HEK293 (cell line): ENCODE data around the gene BTG4.

Source experiments
- HOXA7 ChIP-seq: sonication (generic); formaldehyde crosslinking; IDR thresholded peaks from 2 replicates; pipeline ENCODE4 v1.8.1; 2022; ENCODE audit warnings: missing genetic modification reagents, borderline replicate concordance
- PRDM1 ChIP-seq: fragments of 450-650 bp; formaldehyde crosslinking; IDR thresholded peaks from 2 replicates; pipeline ENCODE4; 2016; ENCODE audit warnings: missing biosample characterization, missing genetic modification characterization
- YY1 ChIP-seq: fragments of 450-650 bp; formaldehyde crosslinking; IDR thresholded peaks from 2 replicates; pipeline ENCODE4 v1.5.1; 2018; ENCODE audit warnings: missing biosample characterization, missing genetic modification characterization
- ZBTB1 ChIP-seq: fragments of 450-650 bp; formaldehyde crosslinking; IDR thresholded peaks from 2 replicates; pipeline ENCODE4 v1.5.1; 2016; ENCODE audit warnings: missing biosample characterization, missing genetic modification characterization
- ZEB2 ChIP-seq: fragments of 450-650 bp; formaldehyde crosslinking; IDR thresholded peaks from 2 replicates; pipeline ENCODE4 v1.5.1; 2016; ENCODE audit warnings: missing biosample characterization, missing genetic modification characterization
- ZNF121 ChIP-seq: fragments of 450-650 bp; formaldehyde crosslinking; IDR thresholded peaks from 2 replicates; pipeline ENCODE4 v1.5.1; 2016; ENCODE audit warnings: missing biosample characterization, missing genetic modification characterization
- ZNF184 ChIP-seq: fragments of 450-650 bp; IDR thresholded peaks from 2 replicates; pipeline ENCODE4 v1.5.1; 2018; ENCODE audit warnings: missing biosample characterization, mild to moderate bottlenecking, missing genetic modification characterization
- ZNF521 ChIP-seq: fragments of 450-650 bp; formaldehyde crosslinking; IDR thresholded peaks from 2 replicates; pipeline ENCODE4 v1.5.1; 2017; ENCODE audit warnings: missing biosample characterization, mild to moderate bottlenecking, missing genetic modification characterization
- TF ChIP-seq, protein P1 (sequence below): fragments of 450-650 bp; formaldehyde crosslinking; IDR thresholded peaks from 2 replicates; pipeline ENCODE4 v1.5.1; 2016; ENCODE audit warnings: missing biosample characterization, missing genetic modification characterization
- TF ChIP-seq, protein P2 (sequence below): fragments of 450-650 bp; formaldehyde crosslinking; IDR thresholded peaks from 2 replicates; pipeline ENCODE4 v1.5.1; 2016; ENCODE audit warnings: missing biosample characterization, missing genetic modification characterization
- TF ChIP-seq, protein P3 (sequence below): fragments of 450-650 bp; formaldehyde crosslinking; IDR thresholded peaks from 2 replicates; pipeline ENCODE4 v1.5.1; 2016; ENCODE audit warnings: missing biosample characterization, missing genetic modification characterization, borderline replicate concordance
- TF ChIP-seq, protein P4 (sequence below): fragments of 450-650 bp; formaldehyde crosslinking; IDR thresholded peaks from 2 replicates; pipeline ENCODE4 v1.5.1; 2016; ENCODE audit warnings: missing biosample characterization, missing genetic modification characterization

DNA sequence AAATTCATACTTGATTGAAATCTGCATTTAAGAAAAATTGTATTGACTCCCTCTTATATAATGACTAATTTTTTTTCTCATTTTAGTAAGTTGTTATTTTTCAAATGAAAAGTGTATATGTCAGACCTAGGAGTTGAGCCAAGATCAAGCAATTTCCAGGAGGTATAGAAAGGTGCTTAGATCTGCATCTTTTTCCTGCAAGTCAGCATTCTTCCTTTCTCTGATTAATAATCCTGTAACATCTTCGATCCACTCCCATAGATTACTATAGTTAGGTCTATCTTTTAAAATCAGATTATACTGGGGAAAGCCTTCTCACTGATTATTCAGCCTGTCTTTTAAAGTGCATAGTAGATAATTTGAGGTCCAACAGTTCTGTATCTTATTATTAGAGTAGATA, 15.1 kb upstream of the BTG4 start:
- TF ChIP-seq YY1 (no peak), ZEB2 (tag by site-specific recombination) (no peak), ZNF121 (tag by site-specific recombination) (no peak), PRDM1 (tag by site-specific recombination) (no peak), ZNF521 (tag by site-specific recombination) (no peak), ZNF184 (tag by site-specific recombination) (no peak), ZBTB1 (no peak), HOXA7 (CRISPR knock-in tag) (no peak)
- TF ChIP-seq, protein P1, sequence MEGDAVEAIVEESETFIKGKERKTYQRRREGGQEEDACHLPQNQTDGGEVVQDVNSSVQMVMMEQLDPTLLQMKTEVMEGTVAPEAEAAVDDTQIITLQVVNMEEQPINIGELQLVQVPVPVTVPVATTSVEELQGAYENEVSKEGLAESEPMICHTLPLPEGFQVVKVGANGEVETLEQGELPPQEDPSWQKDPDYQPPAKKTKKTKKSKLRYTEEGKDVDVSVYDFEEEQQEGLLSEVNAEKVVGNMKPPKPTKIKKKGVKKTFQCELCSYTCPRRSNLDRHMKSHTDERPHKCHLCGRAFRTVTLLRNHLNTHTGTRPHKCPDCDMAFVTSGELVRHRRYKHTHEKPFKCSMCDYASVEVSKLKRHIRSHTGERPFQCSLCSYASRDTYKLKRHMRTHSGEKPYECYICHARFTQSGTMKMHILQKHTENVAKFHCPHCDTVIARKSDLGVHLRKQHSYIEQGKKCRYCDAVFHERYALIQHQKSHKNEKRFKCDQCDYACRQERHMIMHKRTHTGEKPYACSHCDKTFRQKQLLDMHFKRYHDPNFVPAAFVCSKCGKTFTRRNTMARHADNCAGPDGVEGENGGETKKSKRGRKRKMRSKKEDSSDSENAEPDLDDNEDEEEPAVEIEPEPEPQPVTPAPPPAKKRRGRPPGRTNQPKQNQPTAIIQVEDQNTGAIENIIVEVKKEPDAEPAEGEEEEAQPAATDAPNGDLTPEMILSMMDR (tag by site-specific recombination): no peak
- TF ChIP-seq, protein P2, sequence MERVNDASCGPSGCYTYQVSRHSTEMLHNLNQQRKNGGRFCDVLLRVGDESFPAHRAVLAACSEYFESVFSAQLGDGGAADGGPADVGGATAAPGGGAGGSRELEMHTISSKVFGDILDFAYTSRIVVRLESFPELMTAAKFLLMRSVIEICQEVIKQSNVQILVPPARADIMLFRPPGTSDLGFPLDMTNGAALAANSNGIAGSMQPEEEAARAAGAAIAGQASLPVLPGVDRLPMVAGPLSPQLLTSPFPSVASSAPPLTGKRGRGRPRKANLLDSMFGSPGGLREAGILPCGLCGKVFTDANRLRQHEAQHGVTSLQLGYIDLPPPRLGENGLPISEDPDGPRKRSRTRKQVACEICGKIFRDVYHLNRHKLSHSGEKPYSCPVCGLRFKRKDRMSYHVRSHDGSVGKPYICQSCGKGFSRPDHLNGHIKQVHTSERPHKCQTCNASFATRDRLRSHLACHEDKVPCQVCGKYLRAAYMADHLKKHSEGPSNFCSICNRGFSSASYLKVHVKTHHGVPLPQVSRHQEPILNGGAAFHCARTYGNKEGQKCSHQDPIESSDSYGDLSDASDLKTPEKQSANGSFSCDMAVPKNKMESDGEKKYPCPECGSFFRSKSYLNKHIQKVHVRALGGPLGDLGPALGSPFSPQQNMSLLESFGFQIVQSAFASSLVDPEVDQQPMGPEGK: no peak
- TF ChIP-seq, protein P3, sequence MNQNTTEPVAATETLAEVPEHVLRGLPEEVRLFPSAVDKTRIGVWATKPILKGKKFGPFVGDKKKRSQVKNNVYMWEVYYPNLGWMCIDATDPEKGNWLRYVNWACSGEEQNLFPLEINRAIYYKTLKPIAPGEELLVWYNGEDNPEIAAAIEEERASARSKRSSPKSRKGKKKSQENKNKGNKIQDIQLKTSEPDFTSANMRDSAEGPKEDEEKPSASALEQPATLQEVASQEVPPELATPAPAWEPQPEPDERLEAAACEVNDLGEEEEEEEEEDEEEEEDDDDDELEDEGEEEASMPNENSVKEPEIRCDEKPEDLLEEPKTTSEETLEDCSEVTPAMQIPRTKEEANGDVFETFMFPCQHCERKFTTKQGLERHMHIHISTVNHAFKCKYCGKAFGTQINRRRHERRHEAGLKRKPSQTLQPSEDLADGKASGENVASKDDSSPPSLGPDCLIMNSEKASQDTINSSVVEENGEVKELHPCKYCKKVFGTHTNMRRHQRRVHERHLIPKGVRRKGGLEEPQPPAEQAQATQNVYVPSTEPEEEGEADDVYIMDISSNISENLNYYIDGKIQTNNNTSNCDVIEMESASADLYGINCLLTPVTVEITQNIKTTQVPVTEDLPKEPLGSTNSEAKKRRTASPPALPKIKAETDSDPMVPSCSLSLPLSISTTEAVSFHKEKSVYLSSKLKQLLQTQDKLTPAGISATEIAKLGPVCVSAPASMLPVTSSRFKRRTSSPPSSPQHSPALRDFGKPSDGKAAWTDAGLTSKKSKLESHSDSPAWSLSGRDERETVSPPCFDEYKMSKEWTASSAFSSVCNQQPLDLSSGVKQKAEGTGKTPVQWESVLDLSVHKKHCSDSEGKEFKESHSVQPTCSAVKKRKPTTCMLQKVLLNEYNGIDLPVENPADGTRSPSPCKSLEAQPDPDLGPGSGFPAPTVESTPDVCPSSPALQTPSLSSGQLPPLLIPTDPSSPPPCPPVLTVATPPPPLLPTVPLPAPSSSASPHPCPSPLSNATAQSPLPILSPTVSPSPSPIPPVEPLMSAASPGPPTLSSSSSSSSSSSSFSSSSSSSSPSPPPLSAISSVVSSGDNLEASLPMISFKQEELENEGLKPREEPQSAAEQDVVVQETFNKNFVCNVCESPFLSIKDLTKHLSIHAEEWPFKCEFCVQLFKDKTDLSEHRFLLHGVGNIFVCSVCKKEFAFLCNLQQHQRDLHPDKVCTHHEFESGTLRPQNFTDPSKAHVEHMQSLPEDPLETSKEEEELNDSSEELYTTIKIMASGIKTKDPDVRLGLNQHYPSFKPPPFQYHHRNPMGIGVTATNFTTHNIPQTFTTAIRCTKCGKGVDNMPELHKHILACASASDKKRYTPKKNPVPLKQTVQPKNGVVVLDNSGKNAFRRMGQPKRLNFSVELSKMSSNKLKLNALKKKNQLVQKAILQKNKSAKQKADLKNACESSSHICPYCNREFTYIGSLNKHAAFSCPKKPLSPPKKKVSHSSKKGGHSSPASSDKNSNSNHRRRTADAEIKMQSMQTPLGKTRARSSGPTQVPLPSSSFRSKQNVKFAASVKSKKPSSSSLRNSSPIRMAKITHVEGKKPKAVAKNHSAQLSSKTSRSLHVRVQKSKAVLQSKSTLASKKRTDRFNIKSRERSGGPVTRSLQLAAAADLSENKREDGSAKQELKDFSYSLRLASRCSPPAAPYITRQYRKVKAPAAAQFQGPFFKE (tag by site-specific recombination): no peak
- TF ChIP-seq, protein P4, sequence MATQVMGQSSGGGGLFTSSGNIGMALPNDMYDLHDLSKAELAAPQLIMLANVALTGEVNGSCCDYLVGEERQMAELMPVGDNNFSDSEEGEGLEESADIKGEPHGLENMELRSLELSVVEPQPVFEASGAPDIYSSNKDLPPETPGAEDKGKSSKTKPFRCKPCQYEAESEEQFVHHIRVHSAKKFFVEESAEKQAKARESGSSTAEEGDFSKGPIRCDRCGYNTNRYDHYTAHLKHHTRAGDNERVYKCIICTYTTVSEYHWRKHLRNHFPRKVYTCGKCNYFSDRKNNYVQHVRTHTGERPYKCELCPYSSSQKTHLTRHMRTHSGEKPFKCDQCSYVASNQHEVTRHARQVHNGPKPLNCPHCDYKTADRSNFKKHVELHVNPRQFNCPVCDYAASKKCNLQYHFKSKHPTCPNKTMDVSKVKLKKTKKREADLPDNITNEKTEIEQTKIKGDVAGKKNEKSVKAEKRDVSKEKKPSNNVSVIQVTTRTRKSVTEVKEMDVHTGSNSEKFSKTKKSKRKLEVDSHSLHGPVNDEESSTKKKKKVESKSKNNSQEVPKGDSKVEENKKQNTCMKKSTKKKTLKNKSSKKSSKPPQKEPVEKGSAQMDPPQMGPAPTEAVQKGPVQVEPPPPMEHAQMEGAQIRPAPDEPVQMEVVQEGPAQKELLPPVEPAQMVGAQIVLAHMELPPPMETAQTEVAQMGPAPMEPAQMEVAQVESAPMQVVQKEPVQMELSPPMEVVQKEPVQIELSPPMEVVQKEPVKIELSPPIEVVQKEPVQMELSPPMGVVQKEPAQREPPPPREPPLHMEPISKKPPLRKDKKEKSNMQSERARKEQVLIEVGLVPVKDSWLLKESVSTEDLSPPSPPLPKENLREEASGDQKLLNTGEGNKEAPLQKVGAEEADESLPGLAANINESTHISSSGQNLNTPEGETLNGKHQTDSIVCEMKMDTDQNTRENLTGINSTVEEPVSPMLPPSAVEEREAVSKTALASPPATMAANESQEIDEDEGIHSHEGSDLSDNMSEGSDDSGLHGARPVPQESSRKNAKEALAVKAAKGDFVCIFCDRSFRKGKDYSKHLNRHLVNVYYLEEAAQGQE (tag by site-specific recombination): no peak
